WI38 (cell line): ENCODE measurements around the gene RIBC1.

Experiments
- H3K4me3 ChIP-seq: 2 replicates; pipeline ENCODE4 v1.5.1; 2011; ENCODE audit warnings: low read depth, mild to moderate bottlenecking, control low read depth, low read length
- TF ChIP-seq, protein P1 (sequence below): IDR thresholded peaks from 2 replicates; pipeline ENCODE4 v1.5.1; 2012; ENCODE audit warnings: low read depth, mild to moderate bottlenecking, control low read depth, low read length

Gene RIBC1

DNA sequence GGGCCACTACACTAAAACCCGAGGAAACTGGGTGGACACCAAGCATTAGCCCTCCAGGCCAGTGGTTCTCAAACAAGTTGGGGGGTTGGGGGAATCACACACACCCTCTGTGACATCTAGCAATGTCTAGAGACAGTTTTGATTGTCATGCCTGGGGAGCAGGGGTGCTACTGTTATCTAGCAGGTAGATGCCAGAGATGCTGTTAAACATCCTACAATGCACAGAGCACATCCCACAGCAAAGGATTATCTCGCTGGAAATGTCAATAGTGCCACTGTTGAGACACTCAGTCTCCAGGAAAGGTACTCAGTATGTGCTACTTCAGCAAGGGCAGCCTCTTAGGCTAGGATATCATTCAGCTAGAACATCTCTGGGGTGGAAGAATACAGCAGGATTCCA, 1.5 kb upstream of the RIBC1 start:
- peak overlapping the region; percentile 84 for H3K4me3 ChIP-seq
- TF ChIP-seq, protein P1, sequence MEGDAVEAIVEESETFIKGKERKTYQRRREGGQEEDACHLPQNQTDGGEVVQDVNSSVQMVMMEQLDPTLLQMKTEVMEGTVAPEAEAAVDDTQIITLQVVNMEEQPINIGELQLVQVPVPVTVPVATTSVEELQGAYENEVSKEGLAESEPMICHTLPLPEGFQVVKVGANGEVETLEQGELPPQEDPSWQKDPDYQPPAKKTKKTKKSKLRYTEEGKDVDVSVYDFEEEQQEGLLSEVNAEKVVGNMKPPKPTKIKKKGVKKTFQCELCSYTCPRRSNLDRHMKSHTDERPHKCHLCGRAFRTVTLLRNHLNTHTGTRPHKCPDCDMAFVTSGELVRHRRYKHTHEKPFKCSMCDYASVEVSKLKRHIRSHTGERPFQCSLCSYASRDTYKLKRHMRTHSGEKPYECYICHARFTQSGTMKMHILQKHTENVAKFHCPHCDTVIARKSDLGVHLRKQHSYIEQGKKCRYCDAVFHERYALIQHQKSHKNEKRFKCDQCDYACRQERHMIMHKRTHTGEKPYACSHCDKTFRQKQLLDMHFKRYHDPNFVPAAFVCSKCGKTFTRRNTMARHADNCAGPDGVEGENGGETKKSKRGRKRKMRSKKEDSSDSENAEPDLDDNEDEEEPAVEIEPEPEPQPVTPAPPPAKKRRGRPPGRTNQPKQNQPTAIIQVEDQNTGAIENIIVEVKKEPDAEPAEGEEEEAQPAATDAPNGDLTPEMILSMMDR = no peak

DNA sequence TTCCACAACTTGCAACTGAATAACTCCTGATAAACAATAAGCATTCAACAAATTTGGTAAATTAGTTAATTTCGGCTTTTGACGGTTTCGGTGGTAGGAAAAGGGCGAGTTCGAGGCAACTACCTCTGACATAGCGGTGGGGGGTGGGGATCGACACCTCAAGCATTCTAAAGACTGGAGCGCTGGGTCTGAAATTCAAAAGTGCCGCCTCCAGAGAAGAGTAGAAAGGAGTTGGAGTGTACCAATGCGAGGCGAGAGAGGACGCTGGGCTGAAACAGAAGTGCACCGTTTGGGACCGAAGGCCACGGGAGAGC, 944 bp upstream of the RIBC1 start:
- TF ChIP-seq, protein P1 = no peak
- peak overlapping the region; percentile 84 for H3K4me3 ChIP-seq

DNA sequence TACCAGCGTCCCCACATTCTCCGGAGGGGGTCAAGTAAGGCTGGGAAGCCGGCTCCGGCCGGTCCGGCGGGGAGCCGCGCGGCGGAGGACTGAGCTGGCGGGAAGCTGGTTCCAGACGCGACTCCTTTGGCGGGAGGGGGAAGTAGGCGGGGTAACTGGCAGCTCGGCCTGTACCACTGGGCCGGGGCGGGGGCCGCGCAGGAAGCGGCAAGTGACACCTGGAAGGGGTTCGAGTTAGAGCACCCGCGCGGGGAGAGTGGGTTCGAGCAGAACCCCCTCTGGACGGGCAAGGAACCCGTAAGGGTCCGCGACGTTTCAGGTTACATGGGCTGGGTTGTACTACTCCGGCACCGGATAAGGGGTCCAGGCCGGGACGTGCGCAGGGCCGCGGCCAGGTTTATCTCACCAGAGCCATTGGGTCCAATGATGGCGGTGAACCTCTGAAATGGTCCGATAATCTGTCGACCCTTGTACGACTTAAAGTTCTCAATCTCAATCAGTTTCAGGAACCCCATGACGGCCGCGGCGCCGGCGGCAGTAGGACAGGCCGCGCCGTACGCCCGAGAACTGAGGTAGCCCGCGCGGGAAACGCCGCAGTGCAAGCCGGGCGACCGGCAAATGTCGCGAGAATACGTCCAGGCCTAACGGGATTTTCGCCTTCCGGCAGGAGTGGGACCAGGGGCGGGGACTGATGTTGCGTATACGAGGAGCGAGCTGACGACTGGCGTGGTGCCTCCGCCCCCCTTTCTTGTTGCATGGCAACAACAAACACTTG, 400 bp upstream of the RIBC1 start, which contains the start of gene SMC1A:
TSS of gene SMC1A (minus strand) at position 569 of the 775 bp plus-strand sequence. CDS start at position 515, 54 bp downstream.
- TF ChIP-seq, protein P1 = no peak
- H3K4me3 ChIP-seq = peak within 1 kb of the TSS; percentile 84

DNA sequence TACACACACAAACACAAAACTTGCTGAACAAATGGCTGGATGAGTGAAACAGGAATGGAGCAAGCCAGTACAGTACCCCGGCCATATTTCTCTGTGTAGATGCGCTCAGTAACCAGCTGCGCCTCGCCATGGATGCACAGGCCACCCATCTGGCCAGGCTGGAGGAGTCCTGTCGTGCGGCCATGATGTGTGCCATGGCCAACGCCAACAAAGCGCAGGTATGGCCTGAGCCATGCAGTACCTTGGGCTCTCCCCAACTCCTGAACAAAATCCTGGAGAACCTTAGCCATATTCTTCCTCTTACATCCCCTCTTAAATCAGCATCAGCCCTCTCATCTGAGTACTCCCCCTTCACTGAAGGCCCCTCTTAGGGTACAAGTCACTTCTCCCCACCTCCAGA, 7.1 kb downstream of the RIBC1 start:
- no peak overlapping the region for H3K4me3 ChIP-seq
- TF ChIP-seq, protein P1 = no peak

DNA sequence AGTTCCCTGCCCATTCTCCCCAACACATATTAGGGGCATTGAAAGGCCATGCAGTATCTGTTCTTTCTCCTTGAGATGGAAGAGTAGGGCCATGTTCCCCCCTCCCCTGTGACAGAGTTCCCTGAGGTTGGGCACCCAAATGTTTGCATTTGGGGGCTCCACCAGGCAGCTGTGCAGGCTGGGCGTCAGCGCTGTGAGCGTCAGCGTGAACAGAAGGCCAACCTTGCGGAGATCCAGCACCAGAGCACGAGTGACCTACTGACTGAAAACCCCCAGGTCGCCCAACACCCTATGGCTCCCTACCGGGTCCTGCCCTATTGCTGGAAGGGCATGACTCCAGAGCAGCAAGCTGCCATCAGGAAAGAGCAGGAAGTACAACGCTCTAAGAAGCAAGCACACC, 7.6 kb downstream of the RIBC1 start:
- no peak overlapping the region for H3K4me3 ChIP-seq
- TF ChIP-seq, protein P1 = no peak

DNA sequence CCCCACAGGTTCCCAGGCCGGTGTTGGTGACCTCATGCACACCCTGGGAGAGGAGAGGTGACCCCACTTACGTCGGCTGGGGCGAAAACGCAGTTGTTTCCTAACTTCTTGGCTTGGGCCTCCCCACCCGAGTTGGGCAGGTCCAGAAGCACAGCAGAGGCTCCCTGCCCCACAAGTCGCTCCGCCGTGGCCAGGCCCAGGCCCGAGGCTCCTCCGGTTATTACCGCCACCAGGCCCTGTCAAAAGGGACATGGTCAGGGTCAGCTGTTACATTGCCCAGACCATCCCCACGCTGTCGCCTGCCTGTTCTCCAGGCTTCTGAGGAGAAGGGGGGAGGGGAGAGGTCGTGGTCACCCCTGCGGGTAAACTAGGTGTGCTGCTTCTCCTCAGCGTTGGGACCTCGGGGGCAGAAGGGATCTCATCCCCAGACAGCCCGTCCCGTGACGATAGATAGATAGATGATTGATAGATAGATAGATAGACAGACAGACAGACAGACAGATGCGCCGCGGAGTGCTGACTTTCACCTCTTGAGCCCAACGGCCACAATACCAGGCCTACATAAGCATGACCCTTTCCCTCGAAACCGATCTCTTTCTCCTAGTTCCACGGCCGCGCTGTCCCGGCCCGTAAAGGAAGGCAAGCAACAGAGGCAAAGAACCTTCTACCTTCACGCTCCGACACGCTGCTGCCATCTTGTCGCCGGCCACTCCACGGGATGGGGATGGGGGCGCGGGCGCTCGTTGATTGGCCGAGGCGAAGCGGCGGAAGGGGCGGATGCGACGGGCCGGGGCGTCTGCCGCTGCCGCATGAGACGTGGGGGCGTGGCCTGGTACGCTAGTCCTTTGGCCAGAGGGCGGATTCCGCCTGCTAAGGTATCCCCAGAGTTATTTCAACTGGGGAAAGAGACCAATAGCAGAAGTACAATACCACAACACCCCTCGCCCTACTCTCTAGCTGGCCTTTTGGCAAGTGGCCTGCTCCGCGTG, 11.3 kb downstream of the RIBC1 start, which contains the start of gene HSD17B10:
TSS of gene HSD17B10 (minus strand) at position 720 of the 989 bp plus-strand sequence. CDS start at position 695, 25 bp downstream.
- TF ChIP-seq, protein P1 = no peak
- H3K4me3 ChIP-seq = peak within 1 kb of the TSS; percentile 76
